T-helper 1 cell treated with Interleukin-12 subunit alpha and Interleukin-12 subunit beta and Interleukin-4 antibody, amounts not matched to agents 30 μg/mL and 1 μg/mL, for 36 hours (primary cell): ENCODE data around the gene GALNS.
A peak's percentile ranks its signal among the peaks of the same experiment; 100 is the strongest.
"Not testable (repeated sequence)": the region's sequence is repeated elsewhere in the genome, so short reads cannot be mapped to it uniquely, and the experiment has no call there.

Experiments
- H3K27ac Mint-ChIP-seq: one replicate; pipeline ENCODE4 v1.8.0; 2021; ENCODE audit warnings: mild to moderate bottlenecking, mixed read lengths
- H3K27me3 Mint-ChIP-seq: one replicate; pipeline ENCODE4 v1.8.0; 2021; ENCODE audit warnings: low read depth, mixed read lengths
- H3K36me3 Mint-ChIP-seq: one replicate; pipeline ENCODE4 v1.8.0; 2021; ENCODE audit warnings: low read depth, mixed read lengths
- H3K4me1 Mint-ChIP-seq: one replicate; pipeline ENCODE4 v1.8.0; 2021; ENCODE audit warnings: low read depth, mixed read lengths
- H3K4me3 Mint-ChIP-seq: one replicate; pipeline ENCODE4 v1.8.0; 2021; ENCODE audit warnings: mild to moderate bottlenecking, moderate library complexity, mixed read lengths
- H3K9me3 Mint-ChIP-seq: one replicate; pipeline ENCODE4 v1.8.0; 2021; ENCODE audit warnings: mixed read lengths

Gene GALNS

DNA sequence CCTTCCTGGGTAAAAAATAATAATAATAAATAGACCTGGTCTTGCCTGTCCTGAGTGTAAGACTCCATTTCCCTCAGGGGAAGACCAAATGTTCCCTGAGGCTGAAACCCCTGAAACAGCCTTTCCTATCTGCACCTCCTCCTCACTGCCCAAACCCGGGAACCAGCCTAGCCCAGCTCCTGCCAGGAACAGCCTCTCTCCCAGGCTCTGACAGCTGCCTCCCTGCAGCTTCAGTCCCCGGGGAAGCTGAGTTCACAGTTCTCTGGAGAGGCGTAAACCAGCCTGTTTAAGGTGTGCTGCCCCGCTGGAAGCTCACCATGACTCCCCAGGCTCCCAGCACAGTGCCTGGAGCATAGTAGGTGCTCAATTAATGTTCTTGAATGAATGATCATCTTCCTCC is 60.5 kb downstream of the GALNS start:
- Mint-ChIP-seq H3K36me3 (peaks cover 2% of the 10 kb centered on the region), H3K27me3 (no peaks in the 10 kb centered on the region), H3K4me3 (no peak overlapping the region), H3K27ac (no peak overlapping the region), H3K4me1 (peaks cover 27% of the 10 kb centered on the region), H3K9me3 (no peaks in the 10 kb centered on the region)

DNA sequence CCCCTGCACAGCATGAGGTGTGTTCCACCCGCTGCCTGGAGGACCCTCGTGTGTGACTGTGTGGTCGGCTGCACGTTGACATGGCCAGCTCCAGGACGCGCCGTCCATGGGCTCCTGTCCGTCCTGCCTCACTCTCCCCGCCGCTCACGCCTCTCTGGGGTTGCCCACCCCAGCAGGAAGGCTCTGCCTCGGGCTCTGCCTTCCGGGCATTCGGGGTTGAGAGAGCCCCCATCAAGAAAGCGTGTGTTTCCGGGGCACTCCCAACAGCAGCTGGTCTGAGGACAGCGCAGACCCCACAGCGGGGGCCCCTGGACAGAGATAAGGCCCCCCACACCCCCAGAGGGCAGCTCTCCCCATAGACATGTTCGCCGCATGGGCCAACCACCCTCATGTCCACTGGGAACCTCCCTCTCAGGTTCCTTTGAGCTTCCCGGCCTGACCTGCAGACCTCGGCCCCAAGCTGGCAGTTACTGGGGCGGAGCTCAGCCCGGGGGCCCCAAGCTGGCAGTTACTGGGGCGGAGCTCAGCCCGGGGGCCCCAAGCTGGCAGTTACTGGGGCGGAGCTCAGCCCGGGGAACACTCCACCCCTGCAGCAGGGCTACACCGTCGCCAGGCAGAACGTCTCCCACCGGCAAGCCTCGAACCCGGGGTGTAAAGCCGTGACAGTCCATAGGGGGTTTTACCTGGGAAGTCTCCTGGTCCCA is 63.3 kb downstream of the GALNS start:
- H3K4me3 Mint-ChIP-seq = no peak overlapping the region
- no peaks in the 10 kb centered on the region for H3K36me3 Mint-ChIP-seq
- H3K27me3 Mint-ChIP-seq = no peaks in the 10 kb centered on the region
- no peak overlapping the region for H3K27ac Mint-ChIP-seq
- peaks cover 33% of the 10 kb centered on the region for H3K4me1 Mint-ChIP-seq
- H3K9me3 Mint-ChIP-seq = no peaks in the 10 kb centered on the region

DNA sequence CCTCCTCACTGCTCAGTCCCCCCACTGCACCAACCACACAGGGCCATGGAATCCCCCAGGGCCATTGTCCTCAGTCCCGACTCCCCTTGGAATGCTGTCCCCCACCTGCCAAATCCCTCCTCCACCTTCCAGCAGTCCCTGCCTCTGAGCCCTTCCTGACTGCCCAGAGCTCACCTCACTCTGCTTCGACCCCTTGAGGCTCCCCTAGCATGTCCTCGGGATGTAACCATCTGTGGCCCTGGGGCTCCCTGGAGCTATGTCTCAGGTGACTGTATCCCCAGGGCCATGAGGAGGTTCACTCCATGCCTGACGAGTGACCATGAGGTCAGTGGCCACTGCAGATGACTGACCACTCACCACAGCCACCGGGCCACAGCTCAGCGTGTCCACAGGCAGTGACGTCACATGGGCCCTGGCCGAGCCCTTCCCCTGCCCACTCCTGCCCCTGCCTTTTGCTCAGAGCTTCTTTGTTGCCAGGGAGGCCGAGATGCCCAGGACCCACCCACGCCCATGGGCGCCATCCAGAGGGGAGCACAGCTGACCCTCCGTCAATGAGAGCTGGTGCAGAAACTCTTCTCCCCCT is 64.0 kb downstream of the GALNS start:
- no peaks in the 10 kb centered on the region for H3K36me3 Mint-ChIP-seq
- H3K4me3 Mint-ChIP-seq = no peak overlapping the region
- peaks cover 33% of the 10 kb centered on the region for H3K4me1 Mint-ChIP-seq
- H3K9me3 Mint-ChIP-seq = no peaks in the 10 kb centered on the region
- no peak overlapping the region for H3K27ac Mint-ChIP-seq
- peaks cover 4% of the 10 kb centered on the region for H3K27me3 Mint-ChIP-seq

DNA sequence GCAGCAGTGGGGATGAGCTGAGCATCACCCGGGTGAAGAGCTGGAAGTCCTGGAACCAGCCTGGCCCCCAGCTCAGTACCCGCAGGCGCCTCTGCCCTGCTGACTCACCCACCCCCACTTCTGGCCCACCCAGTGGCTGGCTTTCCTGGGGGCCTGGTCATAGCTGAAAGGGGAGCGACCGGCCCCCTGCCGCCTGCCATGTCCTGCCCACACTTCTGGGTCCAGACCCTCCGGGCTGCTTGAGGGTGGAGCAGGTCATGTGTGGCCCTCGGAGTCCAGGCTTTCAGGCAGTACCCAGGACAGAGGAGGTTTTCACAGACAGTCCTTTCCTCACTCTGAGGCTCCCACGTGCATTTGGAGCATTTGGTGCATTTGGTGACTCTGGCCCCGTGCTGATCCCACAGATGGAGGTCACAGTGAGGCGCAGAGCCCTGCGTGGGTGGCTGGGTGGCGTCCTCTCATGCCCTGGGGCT is 64.6 kb downstream of the GALNS start:
- Mint-ChIP-seq H3K27ac (no peak overlapping the region), H3K4me1 (peaks cover 33% of the 10 kb centered on the region), H3K27me3 (peaks cover 4% of the 10 kb centered on the region), H3K4me3 (no peak overlapping the region), H3K9me3 (no peaks in the 10 kb centered on the region), H3K36me3 (no peaks in the 10 kb centered on the region)

DNA sequence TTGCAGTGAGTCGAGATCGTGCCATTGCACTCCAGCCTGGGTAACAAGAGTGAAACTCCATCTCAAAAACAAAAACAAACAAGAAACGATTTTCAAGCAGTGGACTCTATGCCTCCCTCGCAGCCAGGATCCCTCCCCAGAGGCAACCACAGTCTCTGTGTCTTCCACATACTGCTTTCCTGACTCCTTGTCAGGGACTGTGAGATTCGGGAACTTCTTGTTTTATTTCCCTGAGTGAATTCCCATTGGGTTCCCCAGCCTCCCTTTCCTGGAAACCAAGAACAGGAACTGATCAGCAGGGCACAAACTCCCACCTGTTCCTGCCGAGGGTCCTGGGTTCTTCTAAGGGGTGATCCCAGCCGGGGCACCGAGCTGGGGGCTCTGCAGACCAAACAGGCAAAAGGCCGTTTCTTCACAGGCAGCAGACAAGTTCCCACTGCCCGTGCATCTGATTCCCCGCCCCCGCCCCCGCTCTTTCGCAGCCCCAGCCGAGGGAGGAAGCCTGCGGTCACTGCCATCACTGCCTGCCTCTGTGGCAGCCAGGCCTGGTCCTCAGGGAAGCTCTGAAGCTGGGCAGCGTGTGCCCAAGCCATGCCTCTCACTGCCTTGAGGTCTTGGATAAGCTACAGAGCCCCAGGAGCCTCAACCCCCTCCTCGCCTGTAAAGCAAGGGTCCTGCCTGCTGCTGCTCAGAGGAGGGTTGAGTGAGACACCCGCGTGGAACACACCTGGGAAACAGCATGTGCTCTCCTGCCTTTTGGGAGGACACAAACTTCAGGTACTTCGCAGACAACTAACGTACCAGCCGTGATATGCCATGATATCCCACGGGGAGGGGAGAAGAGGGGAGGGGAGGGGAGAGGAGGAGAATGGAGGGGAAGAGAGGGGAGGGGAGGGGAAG is 66.2 kb downstream of the GALNS start:
- H3K4me3 Mint-ChIP-seq = peak overlapping the region; percentile 62
- H3K9me3 Mint-ChIP-seq = no peaks in the 10 kb centered on the region
- H3K27ac Mint-ChIP-seq = peak overlapping the region; percentile 63
- peaks cover 4% of the 10 kb centered on the region for H3K27me3 Mint-ChIP-seq
- peaks cover 33% of the 10 kb centered on the region for H3K4me1 Mint-ChIP-seq
- no peaks in the 10 kb centered on the region for H3K36me3 Mint-ChIP-seq

DNA sequence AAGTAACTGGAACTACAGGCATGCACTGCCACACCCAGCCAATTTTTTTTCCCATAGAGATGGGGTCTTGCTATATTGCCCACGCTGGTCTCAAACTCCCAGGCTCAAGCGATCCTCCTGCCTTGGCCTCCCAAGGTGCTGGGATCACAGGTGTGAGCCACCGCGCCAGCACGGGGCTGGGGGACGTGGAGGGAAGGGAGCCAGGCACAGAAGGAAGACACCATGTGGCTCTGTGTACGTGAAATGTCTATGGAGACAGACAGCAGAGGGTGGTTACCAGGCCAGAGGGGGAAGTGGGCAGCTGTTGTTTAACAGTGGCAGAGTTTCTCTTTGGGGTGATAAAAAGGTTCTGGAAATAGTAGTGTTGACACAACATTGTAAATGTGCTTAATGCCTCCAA is 67.2 kb downstream of the GALNS start:
- peak overlapping the region; percentile 45 for H3K27ac Mint-ChIP-seq
- H3K4me3 Mint-ChIP-seq = peak overlapping the region; percentile 25
- H3K4me1 Mint-ChIP-seq = peaks cover 23% of the 10 kb centered on the region
- no peaks in the 10 kb centered on the region for H3K9me3 Mint-ChIP-seq
- H3K27me3 Mint-ChIP-seq = peaks cover 4% of the 10 kb centered on the region
- H3K36me3 Mint-ChIP-seq = no peaks in the 10 kb centered on the region

DNA sequence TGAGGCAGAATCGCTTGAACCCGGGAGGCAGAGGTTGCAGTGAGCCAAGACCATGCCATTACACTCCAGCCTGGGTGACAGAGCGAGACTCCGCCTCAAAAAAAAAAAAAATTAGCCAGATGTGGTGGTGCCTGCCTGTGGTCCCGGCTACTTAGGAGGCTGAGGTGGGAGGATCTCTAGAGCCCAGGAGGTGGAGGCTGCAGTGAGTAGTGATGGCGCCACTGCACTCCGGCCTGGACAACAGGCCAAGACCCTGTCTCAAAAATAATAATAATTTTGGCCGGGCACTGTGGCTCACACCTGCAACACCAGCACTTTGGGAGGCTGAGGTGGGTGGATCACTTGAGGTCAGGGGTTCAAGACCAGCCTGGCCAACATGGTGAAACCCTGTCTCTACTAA is 68.0 kb downstream of the GALNS start:
- H3K4me3 Mint-ChIP-seq, H3K9me3 Mint-ChIP-seq, H3K27ac Mint-ChIP-seq, H3K27me3 Mint-ChIP-seq, H3K36me3 Mint-ChIP-seq: not testable (repeated sequence)
- H3K4me1 Mint-ChIP-seq = peaks cover 21% of the 10 kb centered on the region

DNA sequence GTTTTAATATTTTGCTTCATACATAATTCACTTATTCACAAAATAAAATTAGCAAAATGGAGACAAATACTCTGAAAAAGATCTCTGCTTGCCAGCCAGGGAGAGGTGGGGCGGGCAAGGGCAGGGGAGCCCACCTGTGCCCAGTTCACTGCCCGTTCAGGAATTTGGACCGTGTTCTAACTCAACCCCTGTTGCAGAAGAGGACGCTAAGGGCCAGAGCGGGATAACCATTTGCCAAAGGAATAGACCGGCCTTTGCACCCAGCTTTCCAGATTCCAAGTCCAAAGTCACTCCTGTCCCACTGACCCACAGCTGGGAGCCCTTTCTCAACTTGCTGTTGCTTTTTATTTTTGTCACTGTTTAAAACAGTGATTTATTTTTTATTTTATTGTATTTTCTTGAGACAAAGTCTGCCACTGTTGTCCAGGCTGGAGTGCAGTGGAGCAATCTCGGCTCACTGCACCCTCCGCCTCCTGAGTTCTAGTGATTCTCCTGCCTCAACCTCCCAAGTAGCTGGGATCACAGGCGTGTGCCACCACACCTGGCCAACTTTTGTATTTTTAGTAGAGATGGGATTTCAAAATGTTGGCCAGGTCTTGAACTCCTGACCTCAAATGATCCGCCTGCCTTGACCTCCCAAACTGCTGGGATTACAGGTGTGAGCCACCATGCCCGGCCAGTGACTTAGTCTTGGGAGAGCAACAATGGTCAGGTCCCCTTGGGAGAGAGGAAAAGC is 69.0 kb downstream of the GALNS start:
- peaks cover 25% of the 10 kb centered on the region for H3K4me1 Mint-ChIP-seq
- H3K27ac Mint-ChIP-seq = peak overlapping the region; percentile 9
- H3K36me3 Mint-ChIP-seq = peaks cover 2% of the 10 kb centered on the region
- H3K27me3 Mint-ChIP-seq = peaks cover 4% of the 10 kb centered on the region
- no peak overlapping the region for H3K4me3 Mint-ChIP-seq
- no peaks in the 10 kb centered on the region for H3K9me3 Mint-ChIP-seq

DNA sequence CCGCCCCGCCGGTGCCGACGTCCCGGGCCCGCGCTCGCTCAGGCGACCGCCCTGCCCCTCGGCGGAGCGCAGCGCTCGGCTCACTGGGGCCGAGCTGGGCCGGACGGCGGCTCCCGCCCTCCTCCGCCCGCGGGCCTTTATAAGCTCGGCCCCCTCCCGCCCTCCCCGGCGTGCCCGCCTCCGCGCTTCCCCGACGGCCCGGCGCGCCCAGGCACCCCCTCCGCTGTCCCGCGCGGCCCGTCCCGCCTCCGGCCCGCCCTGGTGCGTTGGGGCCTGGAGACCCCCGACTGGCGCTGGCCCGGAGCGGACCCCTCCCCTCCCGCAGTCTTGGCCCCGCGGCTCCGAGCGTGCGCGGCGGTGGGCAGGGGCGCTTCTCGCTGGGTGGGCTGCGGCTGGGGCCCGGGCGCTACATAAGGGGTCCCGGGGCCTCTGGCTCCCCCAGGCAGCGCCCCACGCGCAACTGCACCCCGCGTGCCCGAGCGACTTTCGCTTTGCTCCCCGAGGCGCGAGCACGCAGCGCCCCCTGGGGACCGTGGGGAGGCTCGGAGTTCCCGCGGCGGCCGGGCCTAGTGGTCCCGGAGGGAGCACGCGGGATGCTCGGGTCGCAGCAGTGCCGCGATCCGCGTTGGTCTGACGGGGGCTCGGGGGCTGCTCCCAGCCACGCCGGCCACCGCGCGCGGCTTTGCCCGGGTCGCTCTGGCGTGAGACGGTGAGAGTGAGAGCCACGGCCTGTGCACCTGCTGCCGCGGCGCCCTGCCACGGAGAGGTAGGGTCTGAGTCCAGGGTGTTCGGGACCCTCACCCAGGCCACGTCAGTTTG is 71.4 kb downstream of the GALNS start, which contains the start of gene PIEZO1:
Gene PIEZO1 (minus strand): TSS at position 115 of the 819 bp plus-strand sequence. CDS start 256 bp downstream, outside the sequence.
- Mint-ChIP-seq H3K9me3 (no peaks in the 10 kb centered on the region), H3K27ac (peak within 1 kb of the TSS; percentile 77), H3K36me3 (peaks cover 2% of the 10 kb centered on the region), H3K4me3 (peak within 1 kb of the TSS; percentile 88), H3K4me1 (peaks cover 40% of the 10 kb centered on the region), H3K27me3 (peaks cover 4% of the 10 kb centered on the region)

DNA sequence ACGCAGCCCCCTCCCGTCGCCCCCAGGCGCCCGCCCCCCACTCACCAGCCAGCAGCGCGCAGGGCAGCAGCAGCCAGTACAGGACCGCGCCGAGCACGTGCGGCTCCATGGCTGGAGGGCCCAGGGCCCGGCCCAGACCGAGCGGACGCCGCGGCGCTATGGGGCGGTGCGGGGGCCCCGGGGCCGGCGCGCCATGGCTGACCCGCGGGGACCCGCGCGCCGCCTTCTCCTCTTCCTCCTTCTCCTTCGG is 72.0 kb downstream of the GALNS start:
- Mint-ChIP-seq H3K9me3 (no peaks in the 10 kb centered on the region), H3K4me3 (no peak overlapping the region), H3K4me1 (peaks cover 39% of the 10 kb centered on the region), H3K27ac (no peak overlapping the region), H3K36me3 (peaks cover 2% of the 10 kb centered on the region), H3K27me3 (peaks cover 4% of the 10 kb centered on the region)

DNA sequence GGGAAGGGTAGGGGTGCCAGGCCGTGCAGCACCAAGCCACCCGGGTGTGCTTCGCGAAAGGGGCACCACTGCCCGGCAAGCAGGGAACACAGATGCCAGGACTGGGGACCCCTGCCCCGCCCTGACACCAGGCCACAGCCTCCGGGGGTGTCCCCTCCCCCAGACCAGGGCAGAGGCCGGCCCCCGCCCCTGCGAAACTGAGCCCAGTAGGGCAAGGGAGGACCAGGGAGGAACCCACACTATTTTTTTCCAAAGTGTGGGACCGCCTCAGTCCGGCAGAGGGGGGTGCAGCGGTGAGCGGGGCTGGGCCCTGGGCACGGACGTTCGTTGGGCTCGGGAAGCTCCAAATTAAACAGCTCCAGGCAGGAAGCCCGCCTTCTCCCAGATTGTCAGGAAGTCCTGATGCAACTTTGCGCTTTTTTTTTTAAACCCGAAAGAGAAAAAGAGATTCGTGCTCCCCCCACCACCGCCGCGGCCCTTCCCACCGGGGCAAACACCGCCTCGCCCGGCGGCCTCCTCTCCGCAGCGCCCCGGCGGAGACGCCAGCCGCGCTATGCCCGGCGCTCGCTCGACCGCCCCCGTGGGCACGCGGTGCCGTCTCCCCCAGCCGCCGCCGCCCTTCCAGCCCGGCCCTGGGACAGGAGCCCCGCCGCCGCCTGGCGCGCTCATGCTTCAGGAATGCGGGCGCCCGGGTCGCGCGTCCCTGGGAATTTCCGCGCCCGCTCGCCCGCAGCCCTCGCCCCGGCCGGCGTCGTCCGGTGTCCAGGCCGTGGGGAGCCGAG is 72.5 kb downstream of the GALNS start:
- Mint-ChIP-seq H3K27ac (peak overlapping the region; percentile 87), H3K36me3 (peaks cover 2% of the 10 kb centered on the region), H3K4me1 (peaks cover 35% of the 10 kb centered on the region), H3K9me3 (no peaks in the 10 kb centered on the region), H3K27me3 (peaks cover 4% of the 10 kb centered on the region), H3K4me3 (peak overlapping the region; percentile 88)

DNA sequence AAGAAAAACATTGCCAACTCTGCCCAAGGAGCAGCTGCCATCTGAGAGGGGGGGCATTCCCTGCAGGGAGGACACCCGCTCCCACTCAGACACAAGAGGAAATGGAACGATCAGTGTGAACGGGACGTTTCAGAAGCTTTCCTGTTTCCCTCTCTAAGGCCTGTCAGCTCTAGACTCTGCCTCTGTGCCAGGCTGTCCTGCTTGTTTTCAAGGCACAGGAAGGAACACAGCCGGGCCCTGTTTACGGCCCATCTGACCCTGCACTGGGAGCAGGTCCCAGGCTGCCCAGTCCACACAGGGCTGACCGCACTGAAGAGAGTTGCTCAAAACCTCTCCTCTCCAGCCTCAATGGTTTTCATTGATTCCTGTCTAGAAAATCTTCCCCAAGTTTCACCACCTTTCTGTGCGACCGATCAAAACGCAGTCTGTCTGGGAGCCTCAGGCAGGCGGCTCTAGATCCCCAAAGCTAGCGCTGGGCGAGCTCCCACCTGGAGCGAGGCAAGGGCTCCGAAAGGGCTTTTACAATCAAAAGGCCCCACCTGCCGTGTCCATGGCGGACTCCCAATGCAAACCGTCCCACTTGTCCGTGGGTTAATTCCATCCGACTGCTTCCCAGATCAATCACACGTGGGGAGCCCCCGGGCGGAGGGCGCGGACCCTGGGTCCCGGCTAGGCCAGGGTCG is 73.2 kb downstream of the GALNS start:
- Mint-ChIP-seq H3K4me1 (peaks cover 35% of the 10 kb centered on the region), H3K36me3 (peaks cover 2% of the 10 kb centered on the region), H3K27me3 (peaks cover 4% of the 10 kb centered on the region)

More for the DNA sequence above, 73.2 kb downstream of the GALNS start:
- Mint-ChIP-seq H3K4me3 (peak overlapping the region; percentile 88), H3K9me3 (no peaks in the 10 kb centered on the region), H3K27ac (peak overlapping the region; percentile 87)
